22Rv1 (cell line): Measurements from ENCODE around the gene LY86.

Source experiments
- H3K27ac ChIP-seq: fragments of 450-650 bp; 2 replicates; pipeline ENCODE4 v1.5.1; 2017
- ZFX ChIP-seq: fragments of 450-650 bp; IDR thresholded peaks from 2 replicates; pipeline ENCODE4 v1.6.1; 2017; ENCODE audit warnings: antibody characterized with exemption, borderline replicate concordance
- TF ChIP-seq, protein P1 (sequence below): fragments of 450-650 bp; IDR thresholded peaks from 2 replicates; pipeline ENCODE4 v1.5.1; 2017; ENCODE audit warnings: mild to moderate bottlenecking

Gene LY86

DNA sequence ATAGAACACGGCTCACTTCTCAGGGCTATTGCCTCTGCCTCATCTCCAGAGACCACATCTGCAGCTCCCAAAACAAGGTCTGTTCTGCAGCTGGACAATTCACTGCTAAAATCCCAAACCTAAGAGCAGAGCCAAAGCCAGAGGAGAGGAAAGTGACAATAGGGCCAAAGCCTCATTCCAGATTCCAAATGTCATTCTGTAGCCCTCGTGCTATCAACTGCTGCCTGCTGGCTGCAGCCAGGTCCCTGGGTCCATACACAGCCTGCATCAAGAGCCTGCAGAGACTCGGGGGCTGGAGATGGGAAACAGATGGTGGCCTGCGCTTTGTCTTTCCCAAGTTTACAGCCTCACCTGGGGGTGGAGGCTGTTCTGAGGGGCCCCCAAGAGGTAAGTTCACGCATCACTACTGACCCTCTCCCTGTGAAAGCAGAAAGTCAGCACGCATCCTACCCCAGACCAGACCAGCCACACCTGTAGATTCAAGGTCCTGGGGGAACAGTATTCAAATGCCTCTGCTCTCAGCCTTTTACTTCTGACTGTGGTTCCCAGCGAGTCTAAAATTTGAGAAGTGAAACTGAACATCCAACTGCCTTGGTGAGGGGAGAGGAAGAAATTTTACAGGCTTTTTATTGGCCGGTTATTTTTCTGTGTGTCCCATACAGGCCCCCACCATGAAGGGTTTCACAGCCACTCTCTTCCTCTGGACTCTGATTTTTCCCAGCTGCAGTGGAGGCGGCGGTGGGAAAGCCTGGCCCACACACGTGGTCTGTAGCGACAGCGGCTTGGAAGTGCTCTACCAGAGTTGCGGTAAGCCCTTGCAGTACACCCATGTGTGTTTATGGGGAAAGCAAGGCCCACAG lies at the start of gene LY86:
TSS of gene LY86 (plus strand) at position 657 of the 860 bp plus-strand sequence. CDS start at position 672, 15 bp downstream.
- no peak within 1 kb of the TSS for H3K27ac ChIP-seq
- no peak for TF ChIP-seq ZFX
- TF ChIP-seq, protein P1, sequence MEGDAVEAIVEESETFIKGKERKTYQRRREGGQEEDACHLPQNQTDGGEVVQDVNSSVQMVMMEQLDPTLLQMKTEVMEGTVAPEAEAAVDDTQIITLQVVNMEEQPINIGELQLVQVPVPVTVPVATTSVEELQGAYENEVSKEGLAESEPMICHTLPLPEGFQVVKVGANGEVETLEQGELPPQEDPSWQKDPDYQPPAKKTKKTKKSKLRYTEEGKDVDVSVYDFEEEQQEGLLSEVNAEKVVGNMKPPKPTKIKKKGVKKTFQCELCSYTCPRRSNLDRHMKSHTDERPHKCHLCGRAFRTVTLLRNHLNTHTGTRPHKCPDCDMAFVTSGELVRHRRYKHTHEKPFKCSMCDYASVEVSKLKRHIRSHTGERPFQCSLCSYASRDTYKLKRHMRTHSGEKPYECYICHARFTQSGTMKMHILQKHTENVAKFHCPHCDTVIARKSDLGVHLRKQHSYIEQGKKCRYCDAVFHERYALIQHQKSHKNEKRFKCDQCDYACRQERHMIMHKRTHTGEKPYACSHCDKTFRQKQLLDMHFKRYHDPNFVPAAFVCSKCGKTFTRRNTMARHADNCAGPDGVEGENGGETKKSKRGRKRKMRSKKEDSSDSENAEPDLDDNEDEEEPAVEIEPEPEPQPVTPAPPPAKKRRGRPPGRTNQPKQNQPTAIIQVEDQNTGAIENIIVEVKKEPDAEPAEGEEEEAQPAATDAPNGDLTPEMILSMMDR, result no peak

DNA sequence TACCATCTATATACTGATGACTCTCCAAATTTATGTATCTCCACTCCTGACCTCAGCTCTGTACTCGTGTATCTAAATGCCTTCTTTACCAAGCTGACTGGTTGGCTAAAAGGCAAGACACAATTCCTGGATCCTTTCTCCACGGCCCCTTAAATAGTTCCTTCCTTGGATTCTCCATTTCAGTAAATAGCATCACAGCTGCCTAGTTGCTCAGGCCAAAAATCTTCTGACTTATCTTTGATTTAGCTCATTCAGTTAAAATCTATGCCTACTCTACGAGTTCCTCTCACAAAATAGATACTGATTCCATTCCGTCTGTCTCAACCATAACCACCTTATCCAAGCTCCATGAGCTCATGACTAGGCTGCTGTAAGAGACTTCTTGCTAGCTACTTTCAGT lies 49.5 kb upstream of the LY86 start:
- TF ChIP-seq, protein P1, result no peak
- TF ChIP-seq ZFX, result no peak
- H3K27ac ChIP-seq, result no peak overlapping the region

DNA sequence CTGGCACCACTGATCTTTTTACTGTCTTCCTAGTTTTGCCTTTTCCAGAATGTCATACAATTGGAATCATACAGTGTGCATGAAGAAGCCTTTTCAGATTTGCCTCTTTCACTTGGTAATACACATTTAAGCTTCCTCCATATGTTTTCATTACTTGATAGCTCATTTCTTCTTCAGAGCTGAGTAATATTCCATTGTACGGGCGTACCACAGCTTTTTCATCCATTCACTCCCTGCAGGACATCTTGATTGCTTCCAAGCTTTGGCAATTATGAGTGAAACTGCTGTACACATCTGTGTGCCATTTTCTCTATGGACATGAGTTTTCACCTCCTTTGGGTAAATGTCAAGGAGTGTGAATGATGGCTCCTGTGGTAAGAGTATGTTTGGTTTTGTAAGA lies 46.2 kb upstream of the LY86 start:
- TF ChIP-seq ZFX, result no peak
- TF ChIP-seq, protein P1, result no peak
- no peak overlapping the region for H3K27ac ChIP-seq

DNA sequence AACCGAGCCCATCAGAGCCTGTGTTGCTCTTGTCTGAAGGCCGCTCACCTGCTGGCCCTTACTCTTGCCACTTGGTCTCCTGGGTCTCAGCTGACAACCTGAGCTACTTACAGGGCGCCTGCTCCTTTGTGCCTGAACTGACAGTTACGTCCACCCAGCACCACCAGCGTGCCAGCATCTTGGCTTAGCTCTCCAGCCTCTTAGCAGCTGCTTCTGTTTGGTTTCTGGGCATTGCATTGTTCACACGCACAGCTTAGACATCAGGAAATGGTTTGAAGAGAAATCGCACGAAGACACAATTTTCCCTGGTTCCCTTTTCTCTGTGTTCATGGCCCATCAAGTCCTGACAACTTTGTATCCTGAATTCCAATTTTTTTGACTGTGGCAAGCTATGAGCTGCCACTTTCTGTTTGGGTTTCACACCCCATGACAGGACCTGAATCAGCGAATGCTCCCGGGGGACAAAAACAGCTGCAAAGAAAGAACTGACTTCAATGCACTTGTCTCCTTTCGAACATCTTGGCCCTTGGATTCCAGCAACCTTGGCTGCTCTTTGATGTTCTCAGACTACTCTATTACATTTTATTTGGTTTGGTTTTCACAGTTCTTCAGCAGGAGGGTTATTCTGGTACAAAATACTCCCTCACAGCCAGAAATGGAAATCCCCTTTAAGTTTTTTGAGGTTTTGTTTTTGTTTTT lies 45.2 kb upstream of the LY86 start:
- TF ChIP-seq ZFX, result no peak
- TF ChIP-seq, protein P1, result no peak
- no peak overlapping the region for H3K27ac ChIP-seq

DNA sequence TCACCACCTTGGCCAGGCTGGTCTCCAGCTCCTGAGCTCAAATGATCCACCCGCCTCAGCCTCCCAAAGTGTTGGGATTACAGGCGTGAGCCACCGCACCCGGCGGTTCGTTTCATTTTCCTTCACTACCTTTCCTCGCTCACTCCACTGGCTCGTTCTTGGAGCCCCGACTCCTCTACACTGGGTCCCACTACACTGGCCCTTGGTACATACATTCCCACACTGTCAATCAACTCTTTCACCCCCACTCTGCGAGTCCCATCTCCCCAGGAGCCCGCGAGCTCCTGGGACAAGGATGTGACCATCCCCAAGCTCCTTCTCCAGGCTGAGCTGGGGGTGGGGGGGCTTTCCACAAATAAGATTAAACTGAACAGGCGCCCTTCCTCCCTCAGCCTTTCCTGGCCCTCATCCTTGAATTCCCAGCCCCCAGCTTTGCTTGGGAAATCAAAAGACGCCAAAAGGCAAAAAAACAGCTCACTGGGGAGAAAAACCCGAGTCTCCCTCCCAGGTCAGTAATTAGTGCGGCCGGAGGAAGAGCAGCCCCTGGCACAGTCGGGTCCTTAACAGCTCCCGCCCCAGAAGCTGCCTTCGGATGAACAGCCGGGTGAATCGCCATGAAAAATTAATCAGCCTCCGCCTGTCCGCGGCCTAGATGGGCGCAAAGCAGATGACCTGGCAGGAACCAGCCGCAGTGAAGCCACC lies 42.8 kb upstream of the LY86 start:
- TF ChIP-seq, protein P1, result no peak
- no peak for TF ChIP-seq ZFX
- H3K27ac ChIP-seq, result no peak overlapping the region

DNA sequence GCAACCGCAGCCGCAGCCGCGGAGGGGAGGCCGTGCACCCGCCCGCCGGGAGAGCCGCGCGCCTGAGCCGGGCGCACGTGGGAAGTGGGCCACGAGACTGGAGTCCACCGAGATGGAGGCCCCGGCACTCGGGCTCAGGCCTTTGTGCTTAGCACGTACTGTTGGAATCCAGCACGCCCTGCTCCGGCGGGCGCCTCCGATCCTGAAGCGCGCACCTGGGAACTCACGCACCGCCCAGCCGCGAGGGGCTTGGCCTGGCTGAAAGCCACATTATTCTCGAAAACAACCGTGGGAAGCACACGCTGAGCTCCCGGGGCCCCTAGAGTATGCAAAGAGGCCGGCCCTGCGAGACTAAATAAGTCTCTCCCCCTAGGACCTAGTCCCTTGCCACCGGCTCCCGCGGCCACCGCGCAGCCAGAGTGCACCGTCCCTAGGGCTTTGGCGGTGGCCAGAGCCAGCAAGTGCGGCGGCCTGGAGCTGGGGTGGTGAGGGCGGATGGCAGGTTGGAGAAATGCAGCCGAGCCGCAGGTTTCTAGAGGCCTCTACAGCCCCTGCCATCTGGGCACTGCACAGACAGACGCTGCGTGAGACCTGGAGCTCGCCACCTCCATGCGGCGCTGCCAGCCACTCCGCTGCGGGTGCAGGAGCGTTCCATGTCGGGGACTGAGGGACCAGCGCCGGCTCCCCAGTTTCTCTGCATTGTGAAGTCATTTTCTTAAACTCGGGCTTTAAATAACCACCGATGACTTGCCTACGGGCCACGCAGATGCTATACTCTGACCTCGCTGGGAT lies 42.0 kb upstream of the LY86 start:
- no peak overlapping the region for H3K27ac ChIP-seq
- TF ChIP-seq, protein P1, result no peak
- TF ChIP-seq ZFX, result no peak
